Kidney (tissue), 22 donors: ENCODE measurements around the gene COL3A1. TPM values are rescaled to one million over a fixed set of nuclear protein-coding genes. Genes with fewer than 3 reads are reported as not detected.

Experiments used
- DNase-seq, 5 donors: peaks; one replicate each; pipeline ENCODE4 v3.0.0-alpha.2; 2013 to 2020
- FAIRE-seq: peaks from 2 replicates; lab custom pipeline; 2012; peaks lifted over from hg19 to GRCh38; lab: Jason Lieb, UNC
- H3K27ac ChIP-seq, 2 donors: one replicate each; pipeline ENCODE4 v1.7.0; 2013; ENCODE audit warnings: low read depth in 2 of 2, low read length in 2 of 2, inconsistent platforms in 1 of 2
- H3K27me3 ChIP-seq: one replicate; pipeline ENCODE4 v1.7.1; 2013; ENCODE audit warnings: low read length, inconsistent platforms; ENCODE audit not compliant: control insufficient read depth, insufficient read depth
- H3K36me3 ChIP-seq, 3 donors: one replicate each; pipeline versions ENCODE4 v1.7.0 to v1.7.1; 2013; ENCODE audit warnings: low read length in 3 of 3, control low read depth in 1 of 3, inconsistent platforms in 1 of 3; ENCODE audit not compliant: insufficient read depth in 3 of 3, control insufficient read depth in 2 of 3
- H3K4me1 ChIP-seq, 3 donors: one replicate each; pipeline versions ENCODE4 v1.7.0 to v1.7.1; 2013; ENCODE audit warnings: low read length in 3 of 3, inconsistent platforms in 1 of 3, low read depth in 1 of 3; ENCODE audit not compliant: control insufficient read depth in 2 of 3, insufficient read depth in 2 of 3
- H3K4me3 ChIP-seq, 3 donors: one replicate each; pipeline versions ENCODE4 v1.7.0 to v1.8.1; 2013; ENCODE audit warnings: low read length in 3 of 3, control low read depth in 1 of 3, inconsistent platforms in 1 of 3
- H3K9ac ChIP-seq, 3 donors: one replicate each; pipeline versions ENCODE4 v1.7.0 to v1.7.1; 2013; ENCODE audit warnings: low read length in 3 of 3, control low read depth in 1 of 3, inconsistent platforms in 1 of 3
- H3K9me3 ChIP-seq, 3 donors: one replicate each; pipeline versions ENCODE4 v1.7.0 to v1.7.1; 2013; ENCODE audit warnings: low read length in 3 of 3, control low read depth in 1 of 3, inconsistent platforms in 1 of 3; ENCODE audit not compliant: control insufficient read depth in 2 of 3, insufficient read depth in 1 of 3
- CTCF ChIP-seq: IDR thresholded peaks from 3 replicates; pipeline ENCODE4 v1.5.1; 2012; ENCODE audit warnings: mild to moderate bottlenecking, moderate library complexity, borderline replicate concordance; ENCODE audit not compliant: insufficient read depth; ENCODE audit errors: extremely low read depth
- intact Hi-C: fragments of 100-400 bp; cut with DNase I; formaldehyde crosslinking; loops from one replicate; pipeline ENCODE4 v1.11.1; 2022
- long read RNA-seq, 10 donors: library from polyadenylated mRNA in 1 of 10; unstranded in 1 of 10; transcript quantifications; one replicate each; pipeline ENCODE4 v2.0.0 and lab custom pipeline, GENCODE V29; 2021 to 2026
- polyA plus RNA-seq: library from polyadenylated mRNA; stranded (reverse); fragments of 350-450 nt; fragmentation: Illumina TruSeq; extraction: RNeasy Lipid Tissue Mini Kit (QIAGEN cat#74804); gene quantifications from one replicate; pipeline ENCODE4 v1.2.3, GENCODE V29; 2014; ENCODE audit warnings: low read depth, low replicate concordance; ENCODE audit not compliant: insufficient read depth
- total RNA-seq: library from RNA; stranded (reverse); fragmentation: NEBNext Ultra II Directional; extraction: Animal tissue kit (Norgen Biotek cat#: 25700); gene quantifications from one replicate; pipeline ENCODE4 v1.2.1, GENCODE V29; 2021
- donor health status: control.
- donor health status: control.
- donor health status: control.
- donor health status: control.
- donor health status: control.
- donor health status: DM: yes; HTN: yes; CAD: no.
- donor health status: Normal renal cell carcinoma (clear cell type).

COL3A1 gene
- 138 TPM for total RNA-seq
- 32.2 TPM for polyA plus RNA-seq
- long read RNA-seq, donor 1, full-length matches to known transcripts: 133 of 338 reads
- long read RNA-seq, donor 1, partial matches to known transcripts: 199 of 338 reads
- long read RNA-seq, donor 1, other reads (novel, unspliced or antisense): 6 of 338 reads
- long read RNA-seq, donor 2, full-length matches to known transcripts: 116 of 441 reads
- long read RNA-seq, donor 2, partial matches to known transcripts: 320 of 441 reads
- long read RNA-seq, donor 2, other reads (novel, unspliced or antisense): 5 of 441 reads
- long read RNA-seq, donor 3, full-length matches to known transcripts: 128 of 512 reads
- long read RNA-seq, donor 3, partial matches to known transcripts: 379 of 512 reads
- long read RNA-seq, donor 3, other reads (novel, unspliced or antisense): 5 of 512 reads
- long read RNA-seq, donor 4, full-length matches to known transcripts: 105 of 556 reads
- long read RNA-seq, donor 4, partial matches to known transcripts: 437 of 556 reads
- long read RNA-seq, donor 4, other reads (novel, unspliced or antisense): 14 of 556 reads
- long read RNA-seq, donor 5, transcript COL3A1-205 (2 exons, 628 nt): major isoform, 9 of 27 reads
- long read RNA-seq, donor 5, partial matches to known transcripts: 18 of 27 reads
- long read RNA-seq, donor 5, other reads (novel, unspliced or antisense): 0 of 27 reads
- long read RNA-seq, donor 6, full-length matches to known transcripts: 36 of 180 reads
- long read RNA-seq, donor 6, partial matches to known transcripts: 144 of 180 reads
- long read RNA-seq, donor 6, other reads (novel, unspliced or antisense): 0 of 180 reads
- long read RNA-seq, donor 7, full-length matches to known transcripts: 156 of 213 reads
- long read RNA-seq, donor 7, partial matches to known transcripts: 51 of 213 reads
- long read RNA-seq, donor 7, other reads (novel, unspliced or antisense): 6 of 213 reads
- long read RNA-seq, donor 8, full-length matches to known transcripts: 111 of 528 reads
- long read RNA-seq, donor 8, partial matches to known transcripts: 395 of 528 reads
- long read RNA-seq, donor 8, other reads (novel, unspliced or antisense): 22 of 528 reads
- long read RNA-seq, donor 9, full-length matches to known transcripts: 97 of 295 reads
- long read RNA-seq, donor 9, partial matches to known transcripts: 184 of 295 reads
- long read RNA-seq, donor 9, other reads (novel, unspliced or antisense): 14 of 295 reads
- long read RNA-seq, donor 10, full-length matches to known transcripts: 83 of 398 reads
- long read RNA-seq, donor 10, partial matches to known transcripts: 305 of 398 reads
- long read RNA-seq, donor 10, other reads (novel, unspliced or antisense): 10 of 398 reads

GRCh38 chr2:188974164-188974563 lies at the start of gene COL3A1:
Gene COL3A1, plus strand, starts transcription at chr2:188974373. Its CDS starts 117 bp downstream, at chr2:188974490.
- H3K9me3 ChIP-seq: no peaks in the 10 kb centered on the region
- DNase-seq (peak; percentile 37 to 84 (median 72)), FAIRE-seq (no peak)
- H3K36me3 ChIP-seq: no peaks in the 10 kb centered on the region
- peak within 1 kb of the TSS; percentile 33 to 90 (median 62) for H3K4me3 ChIP-seq
- peak within 1 kb of the TSS in 1 of 2 donors; percentile 58 for H3K27ac ChIP-seq
- no peaks in the 10 kb centered on the region for H3K4me1 ChIP-seq
- peak within 1 kb of the TSS in 1 of 3 donors; percentile 92 for H3K9ac ChIP-seq
- TF ChIP-seq CTCF: no peak
- H3K27me3 ChIP-seq: no peaks in the 10 kb centered on the region
- intact Hi-C loops: no loop called here

GRCh38 chr2:188928643-188929042 lies 45.5 kb upstream of the COL3A1 start:
- no peak for FAIRE-seq
- intact Hi-C loops: no loop called here
- peaks cover 0 to 3% (median 0%) of the 10 kb centered on the region in 3 donors for H3K9me3 ChIP-seq

More at GRCh38 chr2:188928643-188929042, 45.5 kb upstream of the COL3A1 start:
- Histone ChIP-seq H3K9ac (no peak overlapping the region), H3K27ac (no peak overlapping the region), H3K4me1 (no peaks in the 10 kb centered on the region), H3K4me3 (no peak overlapping the region), H3K27me3 (no peaks in the 10 kb centered on the region), H3K36me3 (no peaks in the 10 kb centered on the region)
- TF ChIP-seq CTCF: no peak
- no peak for DNase-seq
